ENCODE data around the gene S100A12.

GRCh38 chr1:153372571-153372970 lies 2.9 kb downstream of the S100A12 start:
- no peak for TF ChIP-seq GATA2 (IDR thresholded peaks at IDR 0.05; ENCODE audit: low read depth, low read length)
- TF ChIP-seq GATA3 (IDR thresholded peaks at IDR 0.05; ENCODE audit: low read depth, low read length) = no peak

Data from SH-SY5Y (cell line).